Stimulated activated CD4-positive, alpha-beta T cell treated with anti-CD3 and anti-CD28 coated beads, Interleukin-15, amount 100 ng/mL, for 1 hour (primary cell): ENCODE results near the gene BIVM.
"Not testable (repeated sequence)": the region's sequence is repeated elsewhere in the genome, so short reads cannot be mapped to it uniquely, and the experiment has no call there.

Experiments
- DNase-seq, 2 donors: peaks; one replicate each; pipeline ENCODE4 v3.0.0-alpha.2; 2020; ENCODE audit warnings: low read depth in 1 of 2, low spot score in 1 of 2

BIVM gene, protein sequence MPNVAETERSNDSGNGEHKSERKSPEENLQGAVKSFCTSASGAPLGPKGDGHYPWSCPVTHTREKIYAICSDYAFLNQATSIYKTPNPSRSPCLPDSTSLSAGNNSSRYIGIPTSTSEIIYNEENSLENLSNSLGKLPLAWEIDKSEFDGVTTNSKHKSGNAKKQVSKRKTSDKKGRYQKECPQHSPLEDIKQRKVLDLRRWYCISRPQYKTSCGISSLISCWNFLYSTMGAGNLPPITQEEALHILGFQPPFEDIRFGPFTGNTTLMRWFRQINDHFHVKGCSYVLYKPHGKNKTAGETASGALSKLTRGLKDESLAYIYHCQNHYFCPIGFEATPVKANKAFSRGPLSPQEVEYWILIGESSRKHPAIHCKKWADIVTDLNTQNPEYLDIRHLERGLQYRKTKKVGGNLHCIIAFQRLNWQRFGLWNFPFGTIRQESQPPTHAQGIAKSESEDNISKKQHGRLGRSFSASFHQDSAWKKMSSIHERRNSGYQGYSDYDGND

DNA sequence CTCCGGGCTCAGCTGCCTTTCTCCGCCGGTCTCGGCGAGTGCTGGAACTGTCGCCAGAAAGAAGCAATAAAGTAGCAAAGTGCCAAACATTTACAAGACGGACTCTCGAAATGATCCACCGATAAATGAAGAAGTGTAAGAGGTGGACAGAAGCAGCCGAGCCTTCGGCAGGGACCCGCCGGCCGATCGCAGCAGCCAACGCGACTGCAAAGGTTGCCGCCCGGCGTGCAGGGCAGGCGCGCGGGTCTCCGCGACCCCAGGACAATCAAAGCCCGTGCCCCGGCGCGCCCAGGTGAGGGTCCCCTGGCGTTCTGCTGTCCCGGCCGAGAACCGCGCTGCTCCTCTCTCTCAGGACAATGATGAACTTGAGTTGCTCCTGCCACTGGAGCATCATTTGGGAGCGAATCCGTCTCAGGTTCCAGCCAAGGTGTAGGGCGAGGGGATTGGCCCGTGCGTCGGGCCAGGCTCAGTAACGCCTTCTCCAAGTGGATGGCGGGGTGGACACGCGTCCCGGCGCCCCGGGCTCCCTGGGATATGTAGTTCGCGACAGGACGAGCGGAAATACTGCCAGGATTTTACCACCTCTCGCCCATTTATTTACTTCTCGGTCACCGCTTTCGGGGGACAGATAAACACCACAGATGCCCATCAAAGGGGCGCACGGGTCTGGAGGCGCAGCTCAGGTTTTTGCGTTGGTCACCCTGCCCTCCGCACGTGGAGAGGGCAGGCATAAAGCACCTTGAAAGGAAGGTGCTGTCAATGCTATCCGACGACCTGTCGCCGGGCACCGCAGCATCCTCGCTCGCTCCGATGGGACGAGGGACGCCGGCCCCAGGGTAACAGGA, at the start of gene BIVM, which contains the start of gene POGLUT2:
Gene BIVM (plus strand): TSS at position 539 of the 845 bp plus-strand sequence. CDS start 8,149 bp downstream, outside the sequence.
Gene POGLUT2 (minus strand): TSS at position 396 of the 845 bp plus-strand sequence. CDS start 306 bp downstream, at position 90.
- DNase-seq = peak; percentile 11 to 58

DNA sequence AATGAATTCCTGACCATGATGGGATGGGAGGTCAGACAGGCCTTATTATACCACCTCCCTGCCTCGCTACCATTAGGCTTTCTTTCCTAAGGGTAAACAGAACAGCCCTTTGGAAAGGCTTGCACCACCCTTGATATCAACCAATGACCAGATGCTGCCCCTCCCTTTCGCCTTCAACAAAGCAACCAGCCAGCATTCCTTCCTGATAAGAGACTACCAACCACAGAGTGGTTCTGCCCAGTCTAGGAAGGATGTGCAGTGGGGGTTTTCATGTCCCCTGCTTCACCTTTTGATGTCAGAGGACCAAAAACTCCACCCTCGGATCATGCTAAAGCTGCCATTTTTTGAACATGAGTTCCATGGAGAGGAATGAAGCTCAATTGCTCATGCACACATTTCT, 47.0 kb upstream of the BIVM start:
- no peak for DNase-seq

DNA sequence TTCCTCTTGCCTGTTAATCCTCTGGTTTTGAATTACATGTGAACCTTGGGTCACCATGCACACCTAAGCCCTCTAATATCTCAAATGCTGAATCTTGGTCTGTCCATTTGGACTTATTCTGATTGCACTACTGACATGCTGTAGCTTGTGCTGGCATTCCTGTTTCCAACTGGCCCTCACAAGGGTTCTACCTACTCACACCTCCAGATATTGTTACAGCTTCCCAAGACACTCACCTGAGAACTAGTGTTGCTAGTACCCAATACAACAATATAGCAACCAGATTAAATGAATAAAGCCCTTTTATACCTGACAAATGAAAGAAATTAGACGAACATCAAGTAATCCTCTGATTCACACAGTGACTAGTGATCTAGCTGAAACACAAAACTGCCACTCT, 41.9 kb upstream of the BIVM start:
- DNase-seq = no peak

DNA sequence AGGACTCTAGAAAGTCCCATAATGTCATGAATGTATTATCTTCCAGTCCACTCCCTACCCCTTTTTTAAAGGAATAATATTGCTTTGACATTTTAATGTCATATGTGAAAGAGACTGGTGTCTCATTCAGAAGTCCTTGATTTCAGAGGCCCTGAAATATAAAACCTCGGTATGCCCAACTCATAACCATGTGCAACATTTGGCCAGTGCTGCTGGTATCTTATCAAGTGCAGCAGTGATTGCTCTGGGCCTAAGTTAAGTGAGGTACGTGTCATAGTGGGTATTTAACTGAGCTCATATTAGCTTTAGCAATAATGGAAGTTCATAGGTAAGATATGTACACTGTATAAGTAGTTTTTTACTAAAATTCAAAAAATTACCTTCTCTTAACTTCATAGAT, 40.1 kb upstream of the BIVM start:
- DNase-seq = no peak

DNA sequence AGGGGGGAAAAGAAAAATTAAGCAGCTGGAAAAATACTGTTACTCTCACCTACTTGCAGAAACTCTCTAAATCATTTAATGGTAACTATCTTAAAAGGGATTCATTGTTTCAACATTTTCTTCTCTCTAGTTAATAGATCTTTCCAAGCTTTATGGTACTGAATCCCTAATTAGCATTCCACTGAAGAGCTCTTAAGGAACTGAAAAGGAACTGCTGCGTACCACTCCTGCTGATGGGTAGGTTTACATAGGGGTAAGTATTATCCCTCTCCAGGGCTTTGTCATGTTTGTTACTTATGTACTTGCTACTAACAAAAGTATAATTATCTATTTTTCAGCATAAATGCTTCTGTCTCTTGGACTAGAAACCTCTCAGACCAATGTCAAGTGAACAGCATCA, 37.8 kb upstream of the BIVM start:
- no peak for DNase-seq

DNA sequence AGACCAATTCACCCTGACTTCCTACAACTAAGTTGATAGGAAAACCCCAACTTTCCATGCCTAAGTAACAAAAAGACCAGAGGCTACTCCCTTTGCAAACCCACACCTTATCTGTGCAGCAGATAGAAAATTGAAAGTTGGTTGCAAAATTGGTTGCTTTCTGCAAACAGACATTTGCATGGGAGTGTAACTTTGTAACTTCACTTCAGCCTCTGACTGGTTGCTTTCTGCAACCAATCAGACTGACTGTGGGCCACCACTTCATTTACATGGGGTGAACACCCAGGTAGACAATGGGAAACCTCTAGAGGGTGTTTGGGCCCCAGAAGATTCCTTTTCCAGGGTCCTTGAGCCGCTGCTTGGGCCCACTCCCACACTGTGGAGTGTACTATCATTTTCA, 35.2 kb upstream of the BIVM start:
- DNase-seq = no peak

DNA sequence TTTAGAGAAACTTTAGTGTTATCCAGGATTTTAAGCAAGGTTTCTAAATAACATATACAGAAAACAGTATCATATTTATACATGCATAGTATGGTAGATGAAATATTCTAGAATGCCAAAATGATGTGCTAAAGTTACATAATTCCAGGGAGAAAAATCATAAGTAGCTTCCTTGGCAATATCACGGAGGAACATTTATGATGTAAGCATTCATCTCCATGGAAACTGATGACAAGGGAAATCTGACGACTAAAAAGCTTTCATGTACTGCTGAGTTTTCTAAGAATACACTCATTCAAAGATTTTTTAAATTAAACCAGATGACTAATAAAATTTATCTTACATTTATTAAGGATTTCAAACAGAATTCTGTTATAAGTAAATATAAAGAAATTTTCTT, 30.0 kb upstream of the BIVM start:
- DNase-seq = no peak

DNA sequence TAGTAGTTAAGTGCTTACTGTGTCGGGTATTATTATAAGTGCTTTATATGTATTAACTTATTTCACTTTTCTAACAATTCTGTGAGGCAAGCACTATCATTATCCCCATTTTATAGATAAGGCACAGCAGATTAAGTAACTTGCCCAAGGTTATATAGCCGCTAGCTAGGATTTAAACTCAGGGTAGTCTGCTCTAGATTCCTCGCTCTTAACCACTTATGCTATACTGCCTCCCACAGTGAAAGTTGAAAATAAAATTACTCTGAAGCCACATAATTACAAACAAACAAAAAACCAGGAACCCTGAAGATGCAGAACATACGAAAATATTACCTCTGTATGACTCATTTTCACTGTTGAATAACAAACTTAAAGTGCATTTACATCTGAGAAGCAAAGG, 29.2 kb upstream of the BIVM start:
- no peak for DNase-seq

DNA sequence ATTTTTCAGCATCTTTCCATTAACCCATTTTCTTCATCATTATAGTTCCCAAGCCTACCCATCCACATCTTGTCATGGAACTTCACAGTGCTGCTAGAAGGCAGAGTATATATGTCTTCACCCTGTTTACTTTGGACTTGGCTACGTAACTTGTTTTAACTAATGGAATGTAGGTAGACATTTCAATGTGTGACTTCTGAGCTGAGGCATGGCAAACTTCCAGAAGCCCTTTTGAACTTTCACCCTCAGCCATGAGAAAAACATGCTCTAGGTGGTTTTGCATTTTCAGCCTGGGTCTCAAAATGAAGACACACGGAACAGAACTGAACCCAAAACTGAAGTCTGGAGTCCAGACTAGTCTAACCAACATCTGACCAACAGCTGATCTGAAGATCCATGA, 28.5 kb upstream of the BIVM start:
- DNase-seq = no peak

DNA sequence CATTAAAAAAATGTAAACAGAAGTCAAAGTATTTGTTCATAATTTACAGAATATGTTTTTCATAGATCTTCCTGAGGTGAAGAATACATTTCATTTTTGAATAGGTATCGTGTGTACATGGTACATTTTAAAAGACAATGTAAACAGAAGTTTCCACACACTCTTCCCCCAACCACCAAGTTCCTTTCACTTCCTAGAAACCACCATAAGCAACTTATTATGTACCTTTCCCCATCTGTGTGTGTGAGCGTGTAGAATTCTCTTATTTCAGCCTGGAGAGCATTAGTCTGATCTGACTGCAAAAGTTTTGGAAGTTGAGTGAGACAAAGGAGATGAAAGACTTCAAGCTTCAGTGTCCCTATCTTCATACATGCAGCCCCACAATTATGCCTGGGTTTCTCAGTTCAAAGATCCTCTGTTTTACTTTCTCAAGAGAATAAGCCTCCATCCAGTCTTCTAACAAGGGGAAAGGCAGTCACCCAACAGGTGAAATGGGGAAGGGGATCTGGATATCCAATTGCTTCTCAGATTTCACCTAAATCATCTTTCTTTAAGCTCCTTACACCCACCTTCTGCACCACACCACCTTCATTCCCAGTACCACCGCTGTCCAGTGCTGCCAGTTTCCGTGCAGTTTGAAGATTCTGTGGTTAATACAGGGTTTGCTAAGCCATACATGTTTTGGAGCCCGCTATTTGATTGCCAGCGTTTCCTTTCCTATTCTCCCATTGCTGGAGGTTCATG, 27.4 kb upstream of the BIVM start:
- DNase-seq = no peak

DNA sequence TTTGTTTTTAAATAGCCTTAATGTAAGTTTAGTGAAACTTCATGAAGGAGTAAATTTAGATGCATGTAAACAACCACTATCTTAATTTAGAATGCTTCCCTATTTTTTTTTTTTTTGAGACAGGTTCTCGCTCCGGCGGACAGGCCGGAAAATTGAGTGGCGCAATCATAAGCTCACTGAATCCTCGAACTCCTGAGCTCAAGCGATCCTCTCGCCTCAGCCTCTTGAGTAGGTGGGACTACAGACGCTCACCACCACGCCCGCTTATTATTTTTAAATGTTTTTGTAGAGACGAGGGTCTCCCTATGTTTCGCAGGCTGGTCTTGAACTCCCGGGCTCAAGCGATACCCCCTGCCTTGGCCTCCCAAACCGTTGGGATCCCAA, 26.9 kb upstream of the BIVM start:
- no peak for DNase-seq

DNA sequence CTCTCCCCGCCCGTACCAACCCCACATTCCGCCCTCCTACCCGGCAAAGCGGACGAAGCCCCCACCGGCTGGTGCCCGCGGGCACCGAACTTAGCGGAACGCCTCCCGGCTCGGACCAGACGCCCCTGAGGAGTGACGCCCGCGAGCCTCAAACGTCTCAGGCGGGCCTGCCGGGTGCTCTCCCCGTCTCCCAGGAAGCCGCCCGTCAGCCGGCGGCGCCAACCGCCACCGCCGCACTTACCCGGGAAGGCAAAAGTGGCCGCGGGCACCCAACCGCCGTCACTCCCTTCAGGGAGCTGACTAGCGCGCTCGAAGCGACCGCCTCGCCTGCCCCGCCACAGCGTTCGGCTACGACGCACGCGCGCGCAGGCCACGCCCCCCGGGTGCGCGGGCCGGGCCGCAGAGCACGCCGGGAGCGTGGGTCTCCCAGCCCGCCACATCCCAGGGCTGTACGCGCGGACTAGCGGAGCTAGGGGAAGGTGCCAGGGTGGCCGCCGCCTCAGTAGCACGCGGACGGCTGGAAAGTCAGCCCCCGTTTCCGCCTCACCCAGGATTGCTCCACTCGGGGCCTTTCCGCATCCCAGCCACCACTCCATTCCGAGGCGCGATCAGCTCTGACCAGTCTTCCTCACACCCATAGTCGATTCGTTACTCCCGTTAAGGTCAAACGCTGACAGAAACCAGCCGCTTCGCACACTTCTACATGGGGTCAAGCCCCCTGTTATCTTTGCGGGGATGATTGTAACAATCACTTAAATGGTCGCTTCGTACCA, 25.3 kb upstream of the BIVM start, which contains the start of gene TEX30:
Gene TEX30 (minus strand): TSS at position 346 of the 773 bp plus-strand sequence. CDS start 3,760 bp downstream, outside the sequence.
- DNase-seq = peak; percentile 80 to 83

DNA sequence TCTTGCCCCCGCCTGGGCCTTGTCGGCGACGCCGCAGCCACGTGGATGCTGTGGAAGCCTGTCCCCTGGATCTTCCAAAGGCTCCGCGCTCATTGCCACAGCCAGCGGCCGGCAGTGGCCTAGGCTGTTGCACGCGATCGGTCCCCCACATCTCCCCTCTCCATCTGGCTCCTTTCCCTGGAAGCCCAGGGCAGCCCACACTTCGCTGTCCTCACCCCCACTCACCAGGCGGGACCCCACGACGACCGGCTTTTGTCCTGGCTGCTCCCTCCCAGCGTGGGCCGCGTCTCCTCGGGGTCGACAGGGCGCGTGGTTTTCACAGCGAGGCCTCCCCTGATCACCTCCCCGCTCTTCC, 24.7 kb upstream of the BIVM start:
- DNase-seq = no peak

DNA sequence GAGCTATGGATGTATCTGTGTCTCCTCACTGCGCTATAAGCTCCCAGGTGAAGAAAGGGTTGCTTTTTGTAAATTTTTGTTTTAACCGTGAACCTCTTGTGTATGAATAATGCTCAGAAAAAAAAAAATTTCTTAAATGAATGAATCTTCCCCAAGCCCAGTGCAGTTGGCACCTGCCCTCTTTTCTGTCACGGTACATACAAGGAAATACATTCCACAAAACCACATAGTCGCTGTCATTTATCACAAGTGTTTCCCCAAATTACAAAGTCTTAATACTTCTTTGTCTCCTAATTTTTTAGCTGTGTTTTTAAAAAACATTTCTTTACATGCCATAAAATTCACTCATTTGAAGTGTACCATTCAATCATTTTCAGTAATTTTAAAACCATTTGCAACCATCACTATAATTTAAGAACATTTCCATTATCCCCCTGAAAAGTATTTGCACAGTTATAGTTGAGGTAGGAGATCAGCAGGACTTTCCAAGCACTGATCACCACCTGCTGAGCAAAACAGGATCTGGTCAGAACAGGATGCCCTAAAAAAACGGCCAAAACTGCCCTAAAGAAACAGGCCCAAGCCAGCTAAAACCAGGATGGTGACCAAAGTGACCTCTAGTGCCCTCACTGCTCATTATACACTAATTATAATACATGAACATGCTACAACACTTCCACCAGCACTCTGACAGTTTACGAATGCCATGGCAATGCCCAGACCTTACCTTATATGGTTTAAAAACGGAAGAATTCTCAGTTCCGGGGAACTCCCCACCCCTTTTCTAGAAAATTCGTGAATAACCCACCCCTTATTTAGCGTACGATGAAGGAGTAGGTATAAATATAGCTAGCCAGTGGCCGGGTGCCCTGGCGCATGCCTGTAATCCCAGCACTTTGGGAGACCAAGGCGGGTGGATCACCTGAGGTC, 24.1 kb upstream of the BIVM start:
- no peak for DNase-seq

DNA sequence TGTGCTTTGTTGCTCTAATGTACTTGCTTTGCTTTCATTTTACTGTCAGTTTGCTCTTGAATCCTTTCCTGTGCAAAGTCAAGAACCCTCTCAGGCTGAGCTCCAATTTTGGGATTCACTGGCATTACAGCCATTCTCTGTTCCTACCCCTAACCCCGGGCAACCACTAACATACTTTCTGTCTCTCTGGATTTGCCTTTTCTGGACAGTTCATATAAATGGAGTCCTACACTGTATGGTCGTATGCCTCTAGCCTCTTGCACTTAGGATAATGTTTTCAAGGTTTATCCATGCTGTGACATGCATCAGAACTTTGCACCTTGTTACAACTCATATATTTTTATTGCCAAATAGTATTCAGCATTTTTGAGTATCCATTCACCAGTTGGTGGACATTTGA, 22.6 kb upstream of the BIVM start:
- DNase-seq = no peak

DNA sequence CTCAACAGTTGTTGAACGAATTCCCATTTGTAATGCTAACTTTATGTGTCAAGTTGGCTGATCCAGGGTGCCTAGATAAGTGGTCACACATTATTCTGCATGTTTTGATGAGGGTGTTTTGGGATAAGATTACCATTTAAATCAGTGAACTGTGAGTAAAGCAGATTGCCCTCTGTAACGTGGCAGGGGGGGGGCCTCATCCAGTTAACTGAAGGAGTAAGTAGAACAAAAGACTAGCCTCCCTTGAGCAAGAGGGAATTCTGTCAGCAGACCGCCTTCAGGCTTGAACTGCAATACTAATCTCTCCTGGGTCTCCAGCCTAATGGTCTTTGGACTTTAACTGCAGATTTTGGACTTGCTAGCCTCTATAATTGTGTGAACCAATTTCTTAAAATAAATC, 21.2 kb upstream of the BIVM start:
- no peak for DNase-seq

DNA sequence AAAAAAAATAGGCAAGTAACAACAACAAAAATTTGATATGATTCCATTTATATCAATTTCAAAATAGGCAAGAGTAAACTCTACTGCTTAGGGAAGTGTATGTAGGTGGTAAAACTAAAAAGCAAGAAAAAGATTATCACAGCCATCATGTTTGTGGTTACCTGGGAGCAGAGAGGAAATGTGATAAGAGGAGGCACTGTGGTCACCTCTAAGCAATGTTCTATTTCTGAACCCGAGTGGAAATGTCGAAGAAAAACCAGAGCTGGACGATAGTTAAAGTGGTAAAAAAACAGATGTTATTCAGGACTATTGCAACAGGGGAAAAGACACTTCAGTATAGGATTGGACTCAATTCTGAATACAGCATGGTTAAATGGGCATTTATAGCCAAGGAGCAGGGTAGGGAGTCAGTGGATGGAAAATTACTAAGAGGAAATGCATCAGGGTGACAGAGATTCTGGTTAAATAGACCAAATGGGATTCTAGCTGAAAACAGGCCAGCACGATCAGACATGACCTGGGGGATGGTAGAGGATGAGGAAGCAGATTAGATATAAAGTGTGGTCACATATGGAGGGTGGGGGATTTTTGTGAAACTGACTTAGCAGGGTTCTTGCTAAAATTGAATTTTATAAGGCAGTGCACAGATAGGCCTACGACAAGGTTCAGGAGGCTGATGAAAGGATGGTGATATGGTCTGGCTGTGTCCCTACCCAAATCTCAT, 19.3 kb upstream of the BIVM start:
- DNase-seq = no peak

DNA sequence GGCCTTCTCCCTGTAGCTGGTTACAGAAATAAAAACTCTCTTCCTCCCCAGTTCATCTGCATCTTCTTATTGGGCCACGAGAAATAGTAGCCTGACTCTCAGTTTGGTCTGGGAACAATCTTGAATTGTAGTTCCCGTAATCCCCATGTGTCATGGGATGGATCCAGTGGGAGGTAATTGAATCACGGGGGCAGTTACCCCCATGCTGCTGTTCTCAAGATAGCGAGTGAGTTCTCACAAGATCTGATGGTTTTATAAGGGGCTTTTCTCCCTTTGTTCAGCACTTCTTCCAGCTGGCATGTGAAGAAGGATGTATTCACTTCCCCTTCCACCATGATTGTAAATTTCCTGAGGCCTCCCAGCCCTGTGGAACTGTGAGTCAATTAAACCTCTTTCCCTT, 18.3 kb upstream of the BIVM start:
- DNase-seq = not testable (repeated sequence)

DNA sequence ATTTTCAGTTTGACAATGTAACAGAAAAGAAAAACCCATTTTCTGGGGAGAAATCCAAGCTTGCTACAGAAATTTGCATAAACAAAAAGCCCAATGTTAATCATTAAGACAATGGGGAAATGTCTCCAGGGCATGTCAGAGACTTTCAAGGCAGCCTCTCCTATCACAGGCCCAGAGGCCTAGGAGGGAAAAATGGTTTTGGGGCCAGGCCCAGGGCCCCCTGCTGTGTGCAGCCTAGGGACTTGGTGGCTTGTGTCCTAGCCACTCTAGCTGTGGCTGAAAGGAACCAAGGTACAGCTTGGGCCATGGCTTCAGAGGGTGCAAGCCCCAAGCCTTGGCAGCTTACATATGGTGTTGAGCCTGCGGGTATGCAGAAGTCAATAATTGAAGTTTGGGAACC, 17.3 kb upstream of the BIVM start:
- DNase-seq = no peak
